Jurkat, Clone E6-1 (cell line): Measurements from ENCODE around the gene PKN1.

Experiments
- DNase-seq: peaks from one replicate; pipeline ENCODE4 v3.0.0-alpha.2; 2011; ENCODE audit warnings: low read depth, low spot score
- H3K4me3 ChIP-seq: 2 replicates; pipeline ENCODE4 v1.5.1; 2011; ENCODE audit warnings: mild to moderate bottlenecking, low read length, control low read depth, moderate library complexity

The PKN1 gene

DNA sequence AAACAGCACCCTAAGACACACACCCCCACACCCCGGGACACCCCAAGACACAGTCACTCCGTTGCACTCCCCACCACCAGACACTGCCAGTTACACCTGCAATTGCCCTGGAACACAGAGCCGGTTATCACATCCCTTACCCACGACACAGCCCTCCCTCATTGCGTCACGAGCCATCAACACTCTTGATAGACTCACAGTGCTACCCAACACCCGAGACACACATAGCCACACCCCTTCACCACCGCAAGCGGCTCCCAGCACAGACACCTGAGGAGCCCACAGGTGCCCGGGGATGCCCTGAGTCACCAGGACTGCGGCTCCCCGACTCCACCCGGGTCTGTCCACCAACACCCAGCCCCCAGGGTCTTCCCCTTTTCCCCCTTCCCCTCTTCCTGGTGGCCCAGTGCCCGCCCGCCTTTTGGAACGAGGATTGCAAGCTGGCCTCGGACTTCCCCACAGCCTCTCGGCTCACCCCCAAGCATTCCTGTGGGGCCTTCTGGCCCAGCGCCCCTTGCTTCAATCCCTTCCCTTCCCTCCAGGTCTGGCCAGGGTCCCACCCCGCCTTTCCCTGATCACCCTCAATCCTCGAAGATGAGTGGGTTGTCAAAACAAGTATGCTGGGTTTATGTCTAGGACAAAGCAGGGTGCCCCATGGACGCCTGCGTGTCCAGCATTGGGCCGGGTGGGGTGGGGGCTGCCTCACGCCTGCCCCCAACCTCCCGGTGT, 43.7 kb downstream of the PKN1 start:
- no peak overlapping the region for H3K4me3 ChIP-seq
- DNase-seq = no peak

DNA sequence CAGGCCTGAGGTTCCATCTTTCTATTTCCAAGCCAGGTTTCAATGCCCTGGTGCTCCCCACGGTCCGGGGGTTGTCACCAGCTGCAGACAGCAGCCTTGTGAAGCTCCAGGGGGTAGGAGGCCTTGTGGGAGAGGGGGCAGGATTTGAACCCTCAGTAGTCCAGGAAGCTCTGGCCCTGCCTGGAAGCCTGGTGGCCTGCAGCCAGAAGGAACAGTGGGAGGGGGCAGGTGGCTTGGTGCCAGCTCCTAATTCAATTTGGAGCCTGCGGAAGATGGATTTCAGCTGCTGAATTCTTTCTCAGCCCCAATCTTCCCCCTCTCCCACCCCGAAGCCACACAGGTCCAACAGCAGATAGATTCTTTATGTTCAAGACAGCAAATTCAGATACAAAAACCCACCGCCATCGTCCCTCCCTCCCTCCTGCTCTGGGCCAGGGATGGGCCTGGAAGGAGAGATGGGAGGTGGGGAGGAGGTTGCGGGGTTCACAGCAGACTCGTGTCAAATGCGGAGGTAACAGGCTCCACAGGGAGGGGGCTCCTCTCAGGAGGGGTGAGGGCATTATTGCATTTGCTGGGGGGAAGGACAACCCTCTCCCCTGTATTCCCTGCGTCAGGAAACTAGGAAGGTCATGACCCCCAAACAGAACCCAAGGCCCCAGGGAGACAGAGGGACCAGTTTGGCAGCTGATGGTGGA, 44.5 kb downstream of the PKN1 start:
- H3K4me3 ChIP-seq = no peak overlapping the region
- no peak for DNase-seq

DNA sequence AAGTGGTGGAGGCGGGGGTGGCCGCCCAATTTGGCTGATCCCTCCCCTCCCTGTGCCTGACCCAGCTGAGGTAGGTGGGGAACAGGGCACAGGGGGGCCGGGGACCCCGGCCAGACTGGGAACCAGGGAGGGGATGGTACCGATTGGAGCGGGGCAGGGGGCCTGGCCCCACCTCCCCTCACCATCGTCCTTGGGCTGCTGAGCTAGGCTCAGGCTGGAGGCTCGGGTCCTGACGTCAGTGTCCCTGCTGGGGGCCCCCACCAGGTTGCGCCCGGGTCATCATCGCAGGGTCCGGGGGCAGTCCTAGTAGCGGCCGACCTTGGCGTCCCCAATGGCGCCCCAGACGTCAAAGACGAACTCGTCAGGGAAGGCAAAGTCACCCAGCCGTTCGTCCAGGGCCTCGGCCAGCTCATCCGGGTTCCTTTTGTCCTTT, 45.0 kb downstream of the PKN1 start:
- H3K4me3 ChIP-seq = no peak overlapping the region
- no peak for DNase-seq

DNA sequence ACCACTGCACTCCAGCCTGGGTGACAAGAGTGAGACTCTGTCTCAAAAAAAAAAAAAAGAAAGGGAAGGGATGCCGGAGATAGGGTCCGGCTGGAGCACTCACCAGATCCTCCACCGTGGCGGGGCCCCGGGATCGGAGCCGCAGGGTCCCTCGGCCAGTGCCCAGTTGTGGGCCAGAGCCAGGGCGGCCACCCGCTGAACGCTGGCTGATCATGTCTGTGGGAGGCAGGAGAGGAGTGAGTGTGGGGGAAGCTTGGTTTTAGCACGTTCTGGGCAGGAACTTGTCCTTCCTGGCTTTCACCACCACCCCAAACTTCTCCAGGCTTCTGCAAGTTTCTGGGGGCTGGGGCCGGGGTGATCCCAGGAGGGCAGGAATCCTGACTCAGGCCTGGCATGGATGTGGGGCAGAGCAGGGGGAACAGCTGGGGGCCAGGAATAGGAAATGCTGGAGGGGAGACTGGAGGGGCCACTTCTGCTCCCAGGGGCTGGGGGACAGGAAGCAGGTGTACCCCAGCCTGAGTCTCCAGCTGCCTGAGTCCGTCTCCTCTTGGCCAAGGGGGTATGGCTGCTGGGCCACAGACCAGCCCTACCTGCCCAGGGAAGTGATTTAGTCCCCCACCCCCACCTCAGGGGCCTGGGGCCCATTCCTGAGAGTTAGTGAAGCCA, 46.3 kb downstream of the PKN1 start:
- no peak for DNase-seq
- H3K4me3 ChIP-seq = no peak overlapping the region

GRCh38 chr19:14479975-14480699, 47.0 kb downstream of the PKN1 start:
- no peak for DNase-seq
- H3K4me3 ChIP-seq = peak overlapping the region; percentile 27; the same call in 1 of the 2 replicates

- DNase-seq = no peak
- H3K4me3 ChIP-seq = no peak overlapping the region
Measured at GRCh38 chr19:14480700-14481079, 47.6 kb downstream of the PKN1 start.

- DNase-seq = no peak
- H3K4me3 ChIP-seq = no peak overlapping the region
Measured at GRCh38 chr19:14482172-14482941, 49.3 kb downstream of the PKN1 start.

- no peak overlapping the region for H3K4me3 ChIP-seq
- DNase-seq = no peak
Measured at GRCh38 chr19:14487370-14488125, 54.4 kb downstream of the PKN1 start.

DNA sequence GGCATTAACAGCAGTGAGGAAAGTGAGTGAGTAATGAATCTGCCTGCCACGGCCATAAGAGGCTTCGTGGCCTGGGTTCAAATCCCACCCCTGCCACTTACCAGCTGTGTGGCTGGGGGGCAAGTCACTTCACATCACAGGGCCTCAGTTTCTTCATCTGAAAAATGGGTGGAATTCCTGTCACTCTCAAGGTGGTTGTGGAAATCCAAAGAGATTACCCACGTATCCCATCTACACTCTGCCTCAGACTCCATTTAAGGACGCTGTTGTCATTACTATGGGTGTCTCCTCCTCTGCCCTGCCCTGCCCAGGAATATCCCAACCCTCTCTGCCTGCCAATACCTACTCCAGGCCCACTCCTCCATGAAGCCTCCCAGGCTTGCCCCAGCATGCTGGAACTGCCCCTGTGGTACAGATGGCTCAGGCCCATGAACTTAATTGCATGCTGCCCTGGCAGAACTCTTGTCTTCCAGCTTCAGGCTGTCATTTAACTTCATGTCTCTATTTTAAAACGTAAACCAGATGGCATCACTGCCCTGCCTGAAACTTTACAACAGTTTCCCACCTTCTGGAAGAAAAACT, 59.7 kb downstream of the PKN1 start:
- no peak overlapping the region for H3K4me3 ChIP-seq
- no peak for DNase-seq

DNA sequence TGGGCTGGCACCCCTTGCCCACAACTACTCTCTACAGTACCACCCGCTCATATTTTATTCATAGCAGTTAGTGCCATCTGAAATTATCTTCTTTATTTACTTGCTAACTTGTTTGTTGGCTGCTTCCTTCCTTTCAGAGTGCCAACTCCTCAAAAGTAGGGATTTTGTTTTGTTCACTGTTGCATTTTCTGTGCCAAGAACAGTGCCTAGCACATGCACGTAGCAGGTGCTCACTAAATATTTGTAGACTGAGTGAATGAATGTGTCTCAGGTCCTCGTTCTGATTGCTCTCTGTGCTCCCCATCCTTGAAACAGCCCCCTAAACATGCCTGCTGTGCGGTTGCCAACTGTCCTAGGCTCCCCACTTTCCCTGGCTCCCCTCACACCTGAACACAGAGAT, 61.3 kb downstream of the PKN1 start:
- DNase-seq = no peak
- H3K4me3 ChIP-seq = no peak overlapping the region

- DNase-seq = no peak
- peak overlapping the region; percentile 62 for H3K4me3 ChIP-seq
Measured at GRCh38 chr19:14494910-14495671, 62.0 kb downstream of the PKN1 start.

DNA sequence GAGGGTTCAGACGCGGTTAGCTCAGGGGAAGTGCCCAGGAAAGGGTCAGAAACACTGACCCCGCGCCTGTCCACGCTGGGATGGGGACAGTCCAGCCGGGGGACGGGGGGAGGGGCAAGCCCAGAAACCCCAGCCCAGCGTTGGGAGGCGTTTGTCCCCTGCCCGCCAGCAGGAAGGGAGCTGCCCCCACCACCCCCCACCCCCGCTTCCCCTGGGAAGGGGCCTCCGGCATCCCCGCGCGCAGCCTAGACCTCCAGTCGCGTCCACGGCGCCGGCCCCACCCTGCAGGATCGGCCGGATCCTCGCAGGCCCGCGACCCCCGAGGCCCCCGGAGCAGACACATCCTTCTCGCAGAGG, 62.5 kb downstream of the PKN1 start:
- DNase-seq = no peak
- H3K4me3 ChIP-seq = peak overlapping the region; percentile 62

- DNase-seq = peak; percentile 82
Measured at GRCh38 chr19:14496029-14496833, 63.1 kb downstream of the PKN1 start, which contains the start of gene GIPC1. Gene GIPC1 (minus strand): TSS chr19:14496127. CDS start chr19:14482976, 13,151 bp downstream.

GRCh38 chr19:14496834-14497227, 63.7 kb downstream of the PKN1 start:
- no peak for DNase-seq
- H3K4me3 ChIP-seq = peak overlapping the region; percentile 62

More at GRCh38 chr19:14496029-14496833, 63.1 kb downstream of the PKN1 start, which contains the start of gene GIPC1:
- peak within 1 kb of the TSS; percentile 62 for H3K4me3 ChIP-seq

GRCh38 chr19:14497228-14497921, 64.3 kb downstream of the PKN1 start:
- DNase-seq = no peak
- H3K4me3 ChIP-seq = no peak overlapping the region
